ENCODE results near the gene CAMSAP2. TPM values are rescaled to one million over a fixed set of nuclear protein-coding genes. Genes with fewer than 3 reads are reported as not detected.

CAMSAP2 gene
- total and polyA plus RNA-seq, 2 of the 8 experiments (the other 6 are each of a cell fraction or from before 2014, with no cell fraction given): 4.2 to 27.6 TPM

GRCh38 chr1:200909071-200909470, 170.4 kb downstream of the CAMSAP2 start (continued):
- no peak for TF ChIP-seq CHD7 (IDR thresholded peaks at IDR 0.05; ENCODE audit: insufficient replicate concordance, low read length)
- TF ChIP-seq SUZ12 (IDR thresholded peaks at IDR 0.05; ENCODE audit: low read length): no peak
- TF ChIP-seq ATF2 (IDR thresholded peaks at IDR 0.05; ENCODE audit: low read length): no peak
- no peak for TF ChIP-seq ZNF274 (IDR thresholded peaks at IDR 0.05; ENCODE audit: borderline replicate concordance, extremely low read depth, low read length)
- TF ChIP-seq POLR2AphosphoS5 (IDR thresholded peaks at IDR 0.05; ENCODE audit: low read depth, low read length): no peak
- TF ChIP-seq NANOG (IDR thresholded peaks at IDR 0.05; ENCODE audit: insufficient read depth, low read depth, low read length, poor library complexity, severe bottlenecking): no peak
- no peak for TF ChIP-seq SRF (IDR thresholded peaks at IDR 0.05; ENCODE audit: low read depth, low read length)
- TF ChIP-seq ASH2L (IDR thresholded peaks at IDR 0.05; ENCODE audit: low read length): no peak
- TF ChIP-seq PHF8 (conservative IDR thresholded peaks at IDR 0.05; ENCODE audit: low read depth, low read length): no peak
- no peak for TF ChIP-seq SAP30 (IDR thresholded peaks at IDR 0.05; ENCODE audit: insufficient read depth, insufficient replicate concordance, low read length)
